ENCODE results near the gene SEMA3C.

Gene SEMA3C

GRCh38 chr7:80748363-80749042 lies 170.3 kb downstream of the SEMA3C start:
- TF ChIP-seq CTCF (conservative IDR thresholded peaks at IDR 0.05; ENCODE audit: low read length), result no peak
- TF ChIP-seq EZH2phosphoT487 (IDR thresholded peaks at IDR 0.05; ENCODE audit: borderline replicate concordance), result no peak
- H2AFZ ChIP-seq (ENCODE audit: low read length), result no peak overlapping the region
- no peaks in the 10 kb centered on the region for H3F3A ChIP-seq (ENCODE audit: low read depth)

GRCh38 chr7:80740778-80741545 lies 177.9 kb downstream of the SEMA3C start:
- Histone ChIP-seq H2AFZ (ENCODE audit: low read length) (no peak overlapping the region), H3K4me1 (ENCODE audit: insufficient read depth, low read length, poor library complexity, severe bottlenecking) (no peaks in the 10 kb centered on the region), H3K79me2 (ENCODE audit: insufficient read depth, low read length) (no peaks in the 10 kb centered on the region), H3K4me3 (ENCODE audit: low read length, poor library complexity, severe bottlenecking) (no peak overlapping the region), H3K36me3 (ENCODE audit: insufficient read depth, low read length) (no peaks in the 10 kb centered on the region), H3K9me2 (replicated peaks; ENCODE audit: low read depth, low read length) (no peaks in the 10 kb centered on the region), H3F3A (ENCODE audit: low read depth) (no peaks in the 10 kb centered on the region), H3K4me2 (ENCODE audit: low read depth, low read length, poor library complexity, severe bottlenecking) (no peak overlapping the region), H3K9me3 (ENCODE audit: insufficient read depth, low read depth, low read length) (no peaks in the 10 kb centered on the region), H4K20me1 (ENCODE audit: insufficient read depth, low read length, poor library complexity, severe bottlenecking) (no peaks in the 10 kb centered on the region), H3K9ac (ENCODE audit: low read depth, low read length, poor library complexity, severe bottlenecking) (no peak overlapping the region), H3K27me3 (ENCODE audit: insufficient read depth, low read length, poor library complexity, severe bottlenecking) (no peaks in the 10 kb centered on the region)
- TF ChIP-seq EZH2phosphoT487 (IDR thresholded peaks at IDR 0.05; ENCODE audit: borderline replicate concordance), result no peak
- TF ChIP-seq CTCF (conservative IDR thresholded peaks at IDR 0.05; ENCODE audit: low read length), result no peak

More at GRCh38 chr7:80748363-80749042, 170.3 kb downstream of the SEMA3C start:
- H3K36me3 ChIP-seq (ENCODE audit: insufficient read depth, low read length), result no peaks in the 10 kb centered on the region
- no peak overlapping the region for H3K4me2 ChIP-seq (ENCODE audit: low read depth, low read length, poor library complexity, severe bottlenecking)
- H3K9ac ChIP-seq (ENCODE audit: low read depth, low read length, poor library complexity, severe bottlenecking), result no peak overlapping the region
- no peaks in the 10 kb centered on the region for H3K27me3 ChIP-seq (ENCODE audit: insufficient read depth, low read length, poor library complexity, severe bottlenecking)
- H3K4me1 ChIP-seq (ENCODE audit: insufficient read depth, low read length, poor library complexity, severe bottlenecking), result no peaks in the 10 kb centered on the region
- H3K79me2 ChIP-seq (ENCODE audit: insufficient read depth, low read length), result no peaks in the 10 kb centered on the region
- no peaks in the 10 kb centered on the region for H3K9me3 ChIP-seq (ENCODE audit: insufficient read depth, low read depth, low read length)
- H3K9me2 ChIP-seq (replicated peaks; ENCODE audit: low read depth, low read length), result no peaks in the 10 kb centered on the region
- H4K20me1 ChIP-seq (ENCODE audit: insufficient read depth, low read length, poor library complexity, severe bottlenecking), result no peaks in the 10 kb centered on the region
- no peak overlapping the region for H3K4me3 ChIP-seq (ENCODE audit: low read length, poor library complexity, severe bottlenecking)

- Histone ChIP-seq H3K4me1 (ENCODE audit: insufficient read depth, low read length, poor library complexity, severe bottlenecking) (no peaks in the 10 kb centered on the region), H3K9me3 (ENCODE audit: insufficient read depth, low read depth, low read length) (no peaks in the 10 kb centered on the region), H4K20me1 (ENCODE audit: insufficient read depth, low read length, poor library complexity, severe bottlenecking) (no peaks in the 10 kb centered on the region), H3K9ac (ENCODE audit: low read depth, low read length, poor library complexity, severe bottlenecking) (no peak overlapping the region), H3K4me3 (ENCODE audit: low read length, poor library complexity, severe bottlenecking) (no peak overlapping the region), H3K79me2 (ENCODE audit: insufficient read depth, low read length) (no peaks in the 10 kb centered on the region), H3K27me3 (ENCODE audit: insufficient read depth, low read length, poor library complexity, severe bottlenecking) (no peaks in the 10 kb centered on the region), H3K9me2 (replicated peaks; ENCODE audit: low read depth, low read length) (no peaks in the 10 kb centered on the region), H3K4me2 (ENCODE audit: low read depth, low read length, poor library complexity, severe bottlenecking) (no peak overlapping the region), H3F3A (ENCODE audit: low read depth) (no peaks in the 10 kb centered on the region), H2AFZ (ENCODE audit: low read length) (no peak overlapping the region), H3K36me3 (ENCODE audit: insufficient read depth, low read length) (no peaks in the 10 kb centered on the region)
- TF ChIP-seq CTCF (conservative IDR thresholded peaks at IDR 0.05; ENCODE audit: low read length) (no peak), EZH2phosphoT487 (IDR thresholded peaks at IDR 0.05; ENCODE audit: borderline replicate concordance) (no peak)
These were observed 182.3 kb downstream of the SEMA3C start for GRCh38 chr7:80736371-80737125.

Measured in Loucy (cell line).